Cardiac fibroblast (primary cell): ENCODE measurements around the gene EPHB2.

Source experiments
- DNase-seq, 2 donors: peaks; one replicate each; pipeline versions ENCODE4 v3.0.0 to v3.0.0-alpha.2; 2010; ENCODE audit warnings: low read depth in 2 of 2
- H3K4me3 ChIP-seq, 2 donors: replicated peaks in 1 of 2; 1 replicate in 1 of 2; 2 replicates in 1 of 2; pipeline ENCODE4 v1.5.1; 2011; ENCODE audit warnings: low read depth in 2 of 2, low read length in 2 of 2, mild to moderate bottlenecking in 2 of 2, moderate library complexity in 1 of 2
- TF ChIP-seq, protein P1 (sequence below): IDR thresholded peaks from one replicate; pipeline ENCODE4 v1.5.1; 2011; ENCODE audit warnings: low read depth, mild to moderate bottlenecking, low read length, inconsistent platforms

The EPHB2 gene

DNA sequence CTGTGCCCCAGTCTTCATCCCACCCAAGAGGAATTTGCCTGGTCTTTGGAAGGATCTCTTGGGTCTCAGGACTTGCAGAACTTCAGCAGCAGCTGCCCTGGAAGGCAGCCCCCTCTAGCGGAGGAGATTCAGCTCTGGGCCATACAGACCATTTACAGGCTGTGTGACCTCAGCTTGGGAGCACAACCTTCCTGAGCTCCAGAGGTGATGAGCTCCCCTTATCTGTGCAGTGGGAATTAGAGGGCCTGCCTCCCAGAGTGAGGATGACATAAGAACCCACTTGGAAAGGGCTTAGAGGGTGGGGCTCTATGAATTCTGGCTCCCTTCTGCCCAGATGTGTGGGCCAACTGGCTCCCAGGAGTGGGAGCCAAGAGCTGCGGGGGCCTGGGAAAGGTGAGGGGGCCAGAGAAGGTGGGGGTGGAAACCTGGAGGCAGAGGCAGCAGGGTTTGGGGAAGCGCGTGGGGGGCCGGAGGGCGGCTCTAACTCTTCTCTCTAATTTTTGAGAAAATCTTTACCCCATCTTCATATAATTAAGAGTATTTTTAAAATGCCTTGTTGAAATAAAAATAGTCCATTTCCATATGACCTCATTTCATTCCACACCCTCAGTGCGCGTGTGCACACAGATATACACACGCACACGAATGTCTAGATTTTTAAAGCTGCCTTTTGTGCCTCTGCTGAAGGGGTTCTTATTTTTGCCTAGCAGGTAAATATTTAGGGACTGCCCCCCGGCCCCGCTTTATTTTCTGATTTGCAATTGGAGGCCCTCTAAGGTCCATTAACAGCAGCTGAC, 21.5 kb downstream of the EPHB2 start:
- peak; percentile 59 to 69 for DNase-seq
- no peak overlapping the region for H3K4me3 ChIP-seq
- TF ChIP-seq, protein P1, sequence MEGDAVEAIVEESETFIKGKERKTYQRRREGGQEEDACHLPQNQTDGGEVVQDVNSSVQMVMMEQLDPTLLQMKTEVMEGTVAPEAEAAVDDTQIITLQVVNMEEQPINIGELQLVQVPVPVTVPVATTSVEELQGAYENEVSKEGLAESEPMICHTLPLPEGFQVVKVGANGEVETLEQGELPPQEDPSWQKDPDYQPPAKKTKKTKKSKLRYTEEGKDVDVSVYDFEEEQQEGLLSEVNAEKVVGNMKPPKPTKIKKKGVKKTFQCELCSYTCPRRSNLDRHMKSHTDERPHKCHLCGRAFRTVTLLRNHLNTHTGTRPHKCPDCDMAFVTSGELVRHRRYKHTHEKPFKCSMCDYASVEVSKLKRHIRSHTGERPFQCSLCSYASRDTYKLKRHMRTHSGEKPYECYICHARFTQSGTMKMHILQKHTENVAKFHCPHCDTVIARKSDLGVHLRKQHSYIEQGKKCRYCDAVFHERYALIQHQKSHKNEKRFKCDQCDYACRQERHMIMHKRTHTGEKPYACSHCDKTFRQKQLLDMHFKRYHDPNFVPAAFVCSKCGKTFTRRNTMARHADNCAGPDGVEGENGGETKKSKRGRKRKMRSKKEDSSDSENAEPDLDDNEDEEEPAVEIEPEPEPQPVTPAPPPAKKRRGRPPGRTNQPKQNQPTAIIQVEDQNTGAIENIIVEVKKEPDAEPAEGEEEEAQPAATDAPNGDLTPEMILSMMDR = peak; percentile 68

DNA sequence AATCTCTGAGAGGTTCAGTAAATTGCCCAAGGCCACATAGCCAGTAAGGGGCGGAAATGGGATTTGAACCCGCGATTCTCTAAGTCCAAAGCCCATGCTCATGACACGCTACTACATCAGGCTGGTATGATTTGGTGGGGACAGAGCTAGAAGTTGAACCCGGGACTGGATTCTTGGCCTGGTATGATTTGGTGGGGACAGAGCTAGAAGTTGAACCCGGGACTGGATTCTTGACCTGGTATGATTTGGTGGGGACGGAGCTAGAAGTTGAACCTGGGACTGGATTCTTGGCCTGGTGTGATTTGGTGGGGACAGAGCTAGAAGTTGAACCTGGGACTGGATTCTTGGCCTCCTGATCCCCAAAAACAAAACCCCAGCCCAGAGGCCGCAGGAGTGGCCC, 23.0 kb downstream of the EPHB2 start:
- TF ChIP-seq, protein P1 = no peak
- DNase-seq = no peak
- H3K4me3 ChIP-seq = no peak overlapping the region

DNA sequence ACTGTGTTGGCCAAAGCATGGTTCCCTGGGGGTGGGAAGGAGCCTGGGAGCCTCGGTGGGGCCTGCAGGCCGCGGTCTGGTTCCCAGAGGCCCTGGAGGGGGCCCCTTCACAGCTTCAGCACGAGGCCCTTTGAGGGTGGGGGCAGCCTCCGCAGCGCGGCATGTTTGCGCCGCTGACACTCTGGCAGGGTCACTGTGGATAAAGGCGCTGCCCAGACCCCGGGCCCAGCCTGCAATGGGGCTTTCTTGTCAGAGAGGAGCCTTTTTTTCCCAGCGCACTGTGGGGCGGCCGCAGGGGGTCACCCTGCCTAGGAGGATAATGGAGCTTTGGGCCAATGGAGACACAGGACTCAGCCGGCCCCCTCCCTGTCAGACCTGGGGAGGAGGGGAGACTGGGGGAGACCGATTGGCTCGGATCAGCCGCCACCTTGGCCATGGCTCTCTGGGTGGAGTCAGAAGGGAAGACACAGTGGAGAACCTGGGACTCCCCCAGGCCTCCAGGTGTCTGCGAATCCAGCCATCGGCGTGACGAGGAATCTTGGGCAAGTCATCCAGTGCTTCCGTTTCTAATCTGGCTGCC, 26.0 kb downstream of the EPHB2 start:
- no peak for DNase-seq
- TF ChIP-seq, protein P1 = no peak
- no peak overlapping the region for H3K4me3 ChIP-seq

DNA sequence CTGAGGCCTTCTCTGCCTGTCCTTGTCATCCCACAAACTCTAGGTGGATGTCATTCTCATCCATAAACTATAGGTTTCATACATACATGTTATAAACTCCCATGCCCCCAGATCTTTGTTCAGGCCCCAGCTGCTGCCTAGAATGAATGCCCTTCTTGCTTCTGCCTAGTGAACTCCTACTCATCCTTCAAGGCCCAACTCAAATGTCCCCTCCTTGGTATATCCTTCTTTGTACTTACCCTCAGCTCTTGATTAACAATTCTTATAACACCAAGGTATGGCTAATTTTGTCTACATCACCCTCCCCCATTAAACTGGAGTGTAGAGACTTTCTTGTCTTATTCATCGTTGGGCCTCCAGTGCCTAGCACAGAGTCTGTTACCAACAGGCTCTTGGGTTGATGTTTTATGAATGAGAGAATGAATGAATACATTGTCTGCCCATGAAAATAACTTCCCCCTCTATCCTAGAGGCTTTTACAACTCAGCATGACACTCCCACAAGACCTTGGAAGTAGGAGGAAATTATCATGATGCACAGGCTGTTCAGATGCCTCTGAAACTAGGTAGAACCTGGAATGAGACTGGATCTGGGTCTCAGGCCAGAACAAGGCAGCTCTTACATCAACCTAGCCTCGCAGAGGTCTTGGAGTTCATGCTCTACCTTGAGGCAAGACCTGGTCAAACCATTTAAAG, 26.9 kb downstream of the EPHB2 start:
- H3K4me3 ChIP-seq = no peak overlapping the region
- TF ChIP-seq, protein P1 = no peak
- DNase-seq = no peak

DNA sequence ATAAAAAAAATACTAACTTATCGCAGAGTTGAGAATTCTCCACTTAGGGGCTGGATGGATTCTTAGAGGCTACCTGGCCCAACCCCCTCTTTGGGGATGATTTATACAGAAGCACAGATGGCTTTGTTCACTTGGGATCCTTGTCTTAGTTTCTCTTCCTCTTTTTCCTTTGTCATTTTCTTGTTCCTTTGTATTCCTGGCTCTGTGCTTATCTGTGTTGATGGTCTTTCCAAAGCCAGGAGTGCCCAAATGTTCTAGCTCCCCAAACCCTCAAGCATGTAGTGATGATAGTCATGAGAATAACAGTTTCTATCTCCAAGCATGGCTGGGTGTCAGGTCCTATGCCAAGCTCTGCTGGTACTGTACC, 27.4 kb downstream of the EPHB2 start:
- H3K4me3 ChIP-seq = no peak overlapping the region
- TF ChIP-seq, protein P1 = no peak
- DNase-seq = no peak

DNA sequence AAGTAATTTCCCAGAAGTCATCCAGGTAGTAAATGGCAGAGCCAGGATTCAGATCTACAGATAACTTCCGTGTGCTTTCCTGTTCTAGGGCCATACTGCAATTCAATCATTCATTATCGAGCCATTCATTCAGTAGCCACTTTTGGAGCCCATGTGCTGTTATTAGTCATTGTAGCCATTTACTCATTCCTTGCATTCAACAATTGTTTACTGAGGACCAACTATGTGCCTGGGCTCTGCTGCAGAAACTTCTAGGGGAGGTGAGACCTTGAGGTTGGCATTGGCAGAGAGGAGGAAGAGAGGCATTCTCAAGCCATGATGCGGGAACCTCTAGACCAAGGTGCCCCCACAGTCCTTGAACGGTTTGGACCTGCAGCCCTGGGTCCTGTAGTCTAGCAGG, 27.9 kb downstream of the EPHB2 start:
- TF ChIP-seq, protein P1 = no peak
- DNase-seq = peak in 1 of 2 donors; percentile 38
- no peak overlapping the region for H3K4me3 ChIP-seq
